ENCODE data around the gene RNASE13.
A peak's percentile ranks its signal among the peaks of the same experiment; 100 is the strongest.

RNASE13 gene, protein sequence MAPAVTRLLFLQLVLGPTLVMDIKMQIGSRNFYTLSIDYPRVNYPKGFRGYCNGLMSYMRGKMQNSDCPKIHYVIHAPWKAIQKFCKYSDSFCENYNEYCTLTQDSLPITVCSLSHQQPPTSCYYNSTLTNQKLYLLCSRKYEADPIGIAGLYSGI

GRCh38 chr14:21034707-21035106 lies at the start of gene RNASE13:
Gene RNASE13 (minus strand): TSS chr14:21034807. CDS start chr14:21034288, 519 bp downstream.
- DNase-seq: no peak

- no peak for DNase-seq
Measured at GRCh38 chr14:21084396-21084795, 49.8 kb upstream of the RNASE13 start.

GRCh38 chr14:21083565-21084325 lies 49.1 kb upstream of the RNASE13 start:
- DNase-seq: no peak

GRCh38 chr14:21081521-21082142 lies 47.0 kb upstream of the RNASE13 start:
- no peak for DNase-seq

DNA sequence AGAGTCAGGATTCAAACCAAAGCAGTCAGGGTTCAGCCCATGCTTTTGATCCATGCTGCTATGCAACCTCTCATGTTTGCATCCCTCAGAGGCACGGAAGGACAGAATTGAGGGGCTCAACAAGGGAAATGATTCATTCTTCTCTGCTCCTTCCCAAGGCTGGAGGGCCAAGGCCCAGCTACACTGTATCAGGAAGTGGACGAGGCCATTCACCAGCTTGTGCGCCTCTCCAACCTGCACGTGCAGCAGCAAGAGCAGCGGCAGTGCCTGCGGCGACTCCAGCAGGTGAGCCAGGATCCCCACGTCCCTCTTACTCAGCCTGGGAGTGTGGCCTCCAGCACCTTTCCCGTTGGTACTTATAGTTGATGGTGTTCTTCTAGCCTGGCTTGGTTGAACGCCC lies 44.1 kb upstream of the RNASE13 start:
- no peak for DNase-seq

- peak in 1 of 51 donors; percentile 53 for DNase-seq
Measured at GRCh38 chr14:21078287-21078686, 43.7 kb upstream of the RNASE13 start.

- no peak for DNase-seq
Measured at GRCh38 chr14:21077672-21078071, 43.1 kb upstream of the RNASE13 start.

DNA sequence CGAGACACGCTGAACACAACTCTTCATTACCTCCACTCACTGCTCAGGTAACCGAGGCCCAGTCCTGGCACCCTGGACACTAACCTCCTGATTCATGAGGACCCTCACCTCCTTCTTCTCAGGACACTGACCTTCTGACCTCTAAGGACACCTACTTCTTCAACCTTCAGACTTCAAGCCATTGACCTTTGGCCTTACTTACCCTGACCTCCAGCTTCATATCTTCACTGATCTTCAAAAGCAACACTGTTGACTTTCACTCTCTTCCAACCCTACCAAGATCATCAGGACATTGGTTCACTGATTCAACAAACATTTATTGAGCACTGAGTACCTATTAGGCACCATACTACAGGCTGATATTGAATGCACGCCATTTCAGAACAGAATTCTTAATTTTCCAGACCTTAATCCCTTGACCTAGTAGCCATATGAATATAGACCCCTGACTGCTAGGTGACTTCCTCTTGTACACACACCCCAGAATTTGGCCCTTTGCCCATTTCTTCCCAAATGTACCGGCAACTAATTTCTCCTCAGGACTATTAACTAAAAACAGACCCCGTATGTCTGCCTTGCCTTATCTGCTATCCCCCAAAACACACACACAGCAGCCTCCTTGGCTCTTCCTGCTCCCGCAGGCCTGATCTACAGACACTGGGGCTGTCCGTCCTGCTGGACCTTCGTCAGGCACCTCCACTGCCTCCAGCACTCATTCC lies 41.3 kb upstream of the RNASE13 start:
- no peak for DNase-seq

- no peak for DNase-seq
Measured at GRCh38 chr14:21074398-21075272, 40.0 kb upstream of the RNASE13 start.

DNA sequence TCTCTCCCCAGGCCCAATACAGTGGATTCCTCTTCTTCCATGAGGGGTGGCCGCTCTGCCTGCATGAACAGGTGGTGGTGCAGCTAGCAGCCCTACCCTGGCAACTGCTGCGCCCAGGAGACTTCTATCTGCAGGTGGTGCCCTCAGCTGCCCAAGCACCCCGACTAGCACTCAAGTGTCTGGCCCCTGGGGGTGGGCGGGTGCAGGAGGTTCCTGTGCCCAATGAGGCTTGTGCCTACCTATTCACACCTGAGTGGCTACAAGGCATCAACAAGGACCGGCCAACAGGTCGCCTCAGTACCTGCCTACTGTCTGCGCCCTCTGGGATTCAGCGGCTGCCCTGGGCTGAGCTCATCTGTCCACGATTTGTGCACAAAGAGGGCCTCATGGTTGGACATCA lies 39.3 kb upstream of the RNASE13 start:
- no peak for DNase-seq

GRCh38 chr14:21072781-21073339 lies 38.3 kb upstream of the RNASE13 start:
- no peak for DNase-seq

GRCh38 chr14:21072031-21072473 lies 37.4 kb upstream of the RNASE13 start:
- DNase-seq: peak in 6 of 51 donors; percentile 5 to 33 (median 20)

DNA sequence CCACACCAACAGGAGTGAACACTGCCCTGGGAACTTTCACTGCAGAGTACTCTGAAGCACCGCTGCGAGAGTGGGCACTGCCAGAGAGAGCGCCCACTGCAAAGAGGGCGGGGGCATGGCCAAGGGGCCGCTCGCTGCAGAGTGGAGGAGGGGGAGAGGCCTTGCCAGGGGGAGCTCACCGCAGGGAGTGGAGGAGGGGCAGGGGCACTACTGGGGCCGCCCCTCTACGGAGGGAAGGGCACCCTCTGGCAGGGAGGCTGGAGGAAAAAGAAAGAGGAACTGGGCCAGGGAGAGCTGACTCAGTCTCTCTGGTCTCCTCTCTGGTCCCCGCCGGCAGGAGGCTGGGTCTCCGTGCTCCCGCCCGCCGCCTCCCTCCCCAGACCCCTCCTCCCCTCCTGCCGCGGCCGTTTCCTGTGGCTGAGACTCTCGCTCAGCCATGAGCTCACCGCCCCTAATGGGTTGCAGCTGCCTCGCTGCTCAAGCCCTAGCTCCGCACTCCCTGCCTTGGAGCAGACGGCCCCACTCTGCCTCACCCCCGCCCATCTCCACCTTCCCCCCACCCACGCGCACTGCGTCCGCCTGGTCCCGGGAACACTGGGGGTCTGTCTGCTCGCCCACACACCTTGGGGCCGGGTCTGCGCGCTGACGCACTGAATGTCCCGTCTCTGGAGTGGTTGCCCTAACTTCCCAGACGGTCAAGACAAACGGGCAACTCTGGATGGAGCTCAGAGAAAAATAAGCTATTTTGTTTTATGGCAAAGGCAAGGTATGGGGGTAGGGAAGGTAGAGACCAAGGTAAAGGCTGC lies 36.8 kb upstream of the RNASE13 start:
- DNase-seq: peak in 50 of 51 donors; percentile 28 to 88 (median 70)

GRCh38 chr14:21070610-21071224 lies 36.1 kb upstream of the RNASE13 start:
- peak in 35 of 51 donors; percentile 35 to 78 (median 62) for DNase-seq

- peak in 47 of 51 donors; percentile 13 to 85 (median 69) for DNase-seq
Measured at GRCh38 chr14:21070083-21070609, 35.5 kb upstream of the RNASE13 start, which contains the start of gene ARHGEF40. Gene ARHGEF40 (plus strand): TSS chr14:21070304. CDS start chr14:21070397, 93 bp downstream.

GRCh38 chr14:21069388-21070082 lies 34.9 kb upstream of the RNASE13 start:
- peak in 48 of 51 donors; percentile 21 to 90 (median 60) for DNase-seq

GRCh38 chr14:21068521-21069387 lies 34.1 kb upstream of the RNASE13 start:
- DNase-seq: peak in 42 of 51 donors; percentile 3 to 67 (median 46)

Data from hypothalamus (tissue), 51 donors.